HCT116 (cell line): ENCODE measurements around the gene CBX5. TPM values are rescaled to one million over a fixed set of nuclear protein-coding genes. Genes with fewer than 3 reads are reported as not detected.
A peak's percentile ranks its signal among the peaks of the same experiment; 100 is the strongest.
"Not testable (repeated sequence)": the region's sequence is repeated elsewhere in the genome, so short reads cannot be mapped to it uniquely, and the experiment has no call there.

Source experiments
- ATAC-seq: fragments of 200-7000 bp; cut with Tn5 transposase; 2 replicates; pipeline ENCODE4 v1.9.1; 2020; ENCODE audit warnings: mild to moderate bottlenecking, moderate library complexity
- BruUV-seq: library from RNA; stranded (reverse); fragments of 400-500 nt; replicated peaks from 2 replicates; lab custom pipeline; 2021; lab: Mats Ljungman, UMichigan
- CTCF ChIA-PET: fragments of 300-600 bp; sonication (Branson Sonifier 250); formaldehyde crosslinking; loops from one replicate; lab custom pipeline; 2021; ENCODE audit warnings: antibody characterized with exemption; lab: Charles Lee
- POLR2A ChIA-PET: fragments of 300-600, 350-600 bp; sonication (Branson Sonifier 250); formaldehyde crosslinking; loops from one replicate; lab custom pipeline; 2021; ENCODE audit warnings: antibody characterized with exemption; lab: Charles Lee
- RAD21 ChIA-PET, 2 experiments: fragments of 300-600 bp; sonication (Branson Sonifier 250); formaldehyde crosslinking; loops; one replicate each; lab custom pipeline; 2023; ENCODE audit warnings: low total read pairs in 2 of 2; ENCODE audit not compliant: uncharacterized antibody in 2 of 2, unreplicated experiment in 2 of 2, low non-redundant PET in 1 of 2; lab: Charles Lee
- DNase-seq: peaks from one replicate; pipeline ENCODE4 v3.0.0-alpha.2; 2010; ENCODE audit warnings: low read depth, low spot score
- H2AFZ ChIP-seq: fragments of 200-600 bp; shearing (Covaris generic), sonication (generic); 2 replicates; pipeline ENCODE4 v1.6.1; 2017; ENCODE audit warnings: low read depth, mixed run types, mixed read lengths, antibody characterized with exemption, low read length; ENCODE audit not compliant: poor library complexity, severe bottlenecking
- H3K27ac ChIP-seq: 2 replicates; pipeline ENCODE4 v1.5.1; 2012; ENCODE audit warnings: low read depth, low read length
- H3K27me3 ChIP-seq: fragments of 200-600 bp; sonication (generic); 2 replicates; pipeline ENCODE4 v1.6.1; 2016; ENCODE audit warnings: mixed run types, low read length, mixed read lengths; ENCODE audit not compliant: insufficient read depth
- H3K36me3 ChIP-seq, 2 experiments: fragments of 200-500 bp in 1 of 2; fragments of 200-600 bp in 1 of 2; sonication (Bioruptor generic) in 1 of 2; sonication (generic) in 1 of 2; 2 replicates each; pipeline versions ENCODE4 v1.5.1 to v1.6.1; 2014 to 2016; ENCODE audit warnings: low read length in 2 of 2, inconsistent platforms in 1 of 2, mixed read lengths in 1 of 2, mixed run types in 1 of 2; ENCODE audit not compliant: insufficient read depth in 2 of 2, control insufficient read depth in 1 of 2
- H3K4me1 ChIP-seq, 2 experiments: fragments of 200-600 bp in 1 of 2; sonication (generic) in 1 of 2; 2 replicates each; pipeline versions ENCODE4 v1.5.1 to v1.6.1; 2012 to 2017; ENCODE audit warnings: low read length in 2 of 2, inconsistent platforms in 1 of 2, mild to moderate bottlenecking in 1 of 2, mixed read lengths in 1 of 2, mixed run types in 1 of 2, moderate library complexity in 1 of 2; ENCODE audit not compliant: insufficient read depth in 2 of 2, control insufficient read depth in 1 of 2
- H3K4me2 ChIP-seq: fragments of 200-600 bp; sonication (generic); 2 replicates; pipeline ENCODE4 v1.6.1; 2017; ENCODE audit warnings: mixed run types, low read length, mixed read lengths
- H3K4me3 ChIP-seq, 2 experiments: fragments of 200-600 bp in 1 of 2; sonication (generic) in 1 of 2; replicated peaks in 1 of 2; 2 replicates each; pipeline ENCODE4 v1.5.1; 2011 to 2016; ENCODE audit warnings: low read length in 2 of 2, control low read depth in 1 of 2, low read depth in 1 of 2, mild to moderate bottlenecking in 1 of 2, mixed read lengths in 1 of 2, mixed run types in 1 of 2
- H3K79me2 ChIP-seq: fragments of 200-600 bp; sonication (generic); 2 replicates; pipeline ENCODE4 v1.6.1; 2017; ENCODE audit warnings: mild to moderate bottlenecking, mixed run types, low read length, moderate library complexity, mixed read lengths; ENCODE audit not compliant: insufficient read depth
- H3K9ac ChIP-seq: fragments of 200-600 bp; sonication (generic); 2 replicates; pipeline ENCODE4 v1.6.1; 2016; ENCODE audit warnings: low read length, mixed read lengths
- H3K9me2 ChIP-seq: fragments of 200-600 bp; sonication (generic), shearing (Covaris generic); 2 replicates; pipeline ENCODE4 v1.6.1; 2017; ENCODE audit warnings: mixed run types, mild to moderate bottlenecking, moderate library complexity; ENCODE audit not compliant: insufficient read depth
- H3K9me3 ChIP-seq, 2 experiments: fragments of 200-500 bp in 1 of 2; fragments of 200-600 bp in 1 of 2; sonication (Bioruptor generic) in 1 of 2; sonication (generic) in 1 of 2; 2 replicates each; pipeline ENCODE4 v1.6.1; 2014 to 2017; ENCODE audit warnings: low read length in 2 of 2, mixed read lengths in 2 of 2, inconsistent platforms in 1 of 2, low read depth in 1 of 2, mild to moderate bottlenecking in 1 of 2, mixed run types in 1 of 2, moderate library complexity in 1 of 2; ENCODE audit not compliant: control insufficient read depth in 1 of 2, insufficient read depth in 1 of 2
- H4K20me1 ChIP-seq: fragments of 200-600 bp; sonication (generic), shearing (Covaris generic); 2 replicates; pipeline ENCODE4 v1.6.1; 2017; ENCODE audit warnings: mixed run types, mild to moderate bottlenecking, moderate library complexity; ENCODE audit not compliant: insufficient read depth
- ATF3 ChIP-seq: IDR thresholded peaks from 2 replicates; pipeline ENCODE4 v1.6.1; 2012
- CTCF ChIP-seq, 3 experiments: fragments of 200-600 bp in 1 of 3; sonication (generic) in 1 of 3; IDR thresholded peaks in 2 of 3; conservative IDR thresholded peaks in 1 of 3; 2 replicates each; pipeline ENCODE4 v1.5.1; 2012 to 2017; ENCODE audit warnings: low read depth in 2 of 3, low read length in 2 of 3, antibody characterized with exemption in 1 of 3, borderline replicate concordance in 1 of 3, control low read depth in 1 of 3, mild to moderate bottlenecking in 1 of 3, mixed read lengths in 1 of 3, mixed run types in 1 of 3, moderate library complexity in 1 of 3; ENCODE audit not compliant: insufficient read depth in 1 of 3
- EGR1 ChIP-seq: IDR thresholded peaks from 2 replicates; pipeline ENCODE4 v1.6.1; 2012; ENCODE audit warnings: low read depth
- FOSL1 ChIP-seq: IDR thresholded peaks from 2 replicates; pipeline ENCODE4 v1.6.1; 2012; ENCODE audit warnings: low read depth
- POLR2A ChIP-seq: IDR thresholded peaks from 2 replicates; pipeline ENCODE4 v1.7.0; 2011; ENCODE audit warnings: borderline replicate concordance; ENCODE audit not compliant: insufficient read depth, insufficient read length; ENCODE audit errors: extremely low read depth
- SP1 ChIP-seq: IDR thresholded peaks from 2 replicates; pipeline ENCODE4 v1.6.1; 2012; ENCODE audit warnings: low read depth
- ZBTB33 ChIP-seq: IDR thresholded peaks from 2 replicates; pipeline ENCODE4 v1.6.1; 2011; ENCODE audit warnings: mild to moderate bottlenecking, low read length, moderate library complexity; ENCODE audit not compliant: insufficient replicate concordance; ENCODE audit errors: extremely low read depth
- intact Hi-C: fragments of 100-400 bp; cut with micrococcal nuclease; formaldehyde crosslinking; loops from 2 replicates; pipeline ENCODE4 v1.10.0; 2022
- total RNA-seq: library from RNA; stranded (reverse); gene quantifications from one replicate; pipeline ENCODE4 v1.2.1, GENCODE V29; 2021; ENCODE audit not compliant: unreplicated experiment

The CBX5 gene
- total RNA-seq, 1 experiment from 2014 or later: 72.3 TPM

DNA sequence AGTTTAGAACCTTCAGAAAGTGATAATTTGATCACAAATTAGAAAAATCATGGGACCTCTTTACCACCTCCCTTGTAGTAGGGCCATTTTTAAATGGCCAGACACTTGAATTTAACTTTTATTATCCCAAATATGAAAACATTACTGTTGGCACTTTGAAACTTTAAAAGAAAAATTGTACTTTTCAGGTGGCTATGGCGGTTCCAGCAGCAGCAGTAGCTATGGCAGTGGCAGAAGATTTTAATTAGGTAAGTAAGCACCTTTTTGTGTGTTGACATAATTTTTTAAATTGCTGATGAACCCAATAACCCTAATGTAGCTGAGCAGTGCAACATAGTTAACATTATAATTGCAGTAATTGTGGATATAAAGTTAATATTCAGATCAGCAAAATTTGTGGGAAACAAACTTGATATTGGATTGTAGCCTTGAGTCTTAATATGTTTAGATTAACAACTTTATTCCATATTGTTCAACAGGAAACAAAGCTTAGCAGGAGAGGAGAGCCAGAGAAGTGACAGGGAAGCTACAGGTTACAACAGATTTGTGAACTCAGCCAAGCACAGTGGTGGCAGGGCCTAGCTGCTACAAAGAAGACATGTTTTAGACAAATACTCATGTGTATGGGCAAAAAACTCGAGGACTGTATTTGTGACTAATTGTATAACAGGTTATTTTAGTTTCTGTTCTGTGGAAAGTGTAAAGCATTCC lies 4.3 kb upstream of the CBX5 start:
- Histone ChIP-seq H3K4me2 (peak overlapping the region; percentile 88), H3K9ac (0 out of 2 replicates have a peak overlapping the region, but pooled peaks have one; percentile 97), H3K36me3 (peaks cover 42 to 64% of the 10 kb centered on the region in 2 experiments), H3K4me1 (peaks cover 11 to 68% of the 10 kb centered on the region in 2 experiments; a peak in 3 of 4 replicates), H3K79me2 (peaks cover 61% of the 10 kb centered on the region), H4K20me1 (peaks cover 55% of the 10 kb centered on the region)
- CTCF ChIA-PET: interaction anchor here (0.8 kb wide), 1 partner anchor 10 kb away, joined by 3 read pairs; no protein-coding TSS in a partner anchor
- H3K27me3 ChIP-seq, intact Hi-C loops, DNase-seq, BruUV-seq, ATAC-seq, H3K9me3 ChIP-seq, H2AFZ ChIP-seq, H3K27ac ChIP-seq, H3K4me3 ChIP-seq, H3K9me2 ChIP-seq: not testable (repeated sequence)
- RAD21 ChIA-PET: interaction anchor here in 1 of 2 experiments (0.5 kb wide), 1 partner anchor 65 kb away, joined by 4 read pairs; no protein-coding TSS in a partner anchor
- POLR2A ChIA-PET: interaction anchor here (1.1 to 2.3 kb wide), 4 partner anchors 14 to 75 kb away, joined by 3 to 5 read pairs (median 4); partner anchors contain the start of gene COPZ1

DNA sequence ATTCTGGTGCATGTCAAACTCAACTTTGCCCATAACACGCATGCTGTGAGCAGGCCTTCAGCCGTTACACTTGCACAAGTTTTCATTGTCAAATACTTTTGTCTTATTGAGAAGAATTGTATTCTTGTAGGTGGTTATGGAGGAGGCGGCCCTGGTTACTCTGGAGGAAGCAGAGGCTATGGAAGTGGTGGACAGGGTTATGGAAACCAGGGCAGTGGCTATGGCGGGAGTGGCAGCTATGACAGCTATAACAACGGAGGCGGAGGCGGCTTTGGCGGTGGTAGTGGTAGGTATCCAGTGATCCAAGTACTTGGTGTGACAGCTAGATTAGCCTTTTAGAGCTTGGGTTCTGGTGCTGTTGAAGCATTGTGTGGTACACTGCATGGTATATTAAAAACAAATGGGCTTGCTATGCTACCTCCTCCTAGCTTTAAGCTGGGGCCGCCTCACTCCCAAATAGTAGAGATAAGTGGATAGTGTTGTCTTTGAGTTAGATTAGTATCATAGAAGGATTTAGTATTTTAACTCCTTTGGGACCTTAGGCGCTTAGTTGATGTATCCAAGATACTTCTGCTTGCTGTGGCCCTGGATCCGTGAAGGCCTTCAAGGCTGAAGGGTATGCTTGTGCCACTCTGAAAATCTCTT lies 3.1 kb upstream of the CBX5 start:
- peak overlapping the region; percentile 88 for H3K4me2 ChIP-seq
- peaks cover 13 to 68% of the 10 kb centered on the region in 2 experiments for H3K4me1 ChIP-seq
- no peaks in the 10 kb centered on the region for H3K9me2 ChIP-seq
- ChIA-PET POLR2A (interaction anchor here (1.1 to 1.7 kb wide), 2 partner anchors 42 to 76 kb away, joined by 3 to 4 read pairs; partner anchors contain the start of gene COPZ1), CTCF (interaction anchor here (0.8 kb wide), 1 partner anchor 11 kb away, joined by 3 read pairs; no protein-coding TSS in a partner anchor), RAD21 (interaction anchor here in 1 of 2 experiments (0.7 kb wide), 1 partner anchor 672 kb away, joined by 3 read pairs; no protein-coding TSS in a partner anchor)
- peak overlapping the region in 1 of 2 experiments; percentile 81; a peak in 2 of 4 replicates for H3K4me3 ChIP-seq
- H3K27me3 ChIP-seq: no peaks in the 10 kb centered on the region
- no peak overlapping the region for H3K27ac ChIP-seq
- DNase-seq: no peak
- ATAC-seq: no peak
- H4K20me1 ChIP-seq: peaks cover 52% of the 10 kb centered on the region
- H3K9me3 ChIP-seq: no peaks in the 10 kb centered on the region
- H3K79me2 ChIP-seq: peaks cover 72% of the 10 kb centered on the region
- peaks cover 42 to 71% of the 10 kb centered on the region in 2 experiments for H3K36me3 ChIP-seq
- peak overlapping the region; percentile 97 for H3K9ac ChIP-seq
- H2AFZ ChIP-seq: no peak overlapping the region
- intact Hi-C loops: no loop called here
- BruUV-seq: no TSS peak
- no peak for TF ChIP-seq POLR2A
- no peak for TF ChIP-seq ZBTB33
- no peak for TF ChIP-seq ATF3
- no peak for TF ChIP-seq CTCF (IDR thresholded peaks at IDR 0.05 in 2 of 3, conservative IDR thresholded peaks at IDR 0.05 in 1 of 3; ENCODE audit: borderline replicate concordance in 1 of 3, insufficient read depth in 1 of 3, low read depth in 2 of 3, low read length in 2 of 3)
- TF ChIP-seq SP1: no peak
- no peak for TF ChIP-seq FOSL1
- no peak for TF ChIP-seq EGR1
